ENCODE results near the gene FAM168A.

DNA sequence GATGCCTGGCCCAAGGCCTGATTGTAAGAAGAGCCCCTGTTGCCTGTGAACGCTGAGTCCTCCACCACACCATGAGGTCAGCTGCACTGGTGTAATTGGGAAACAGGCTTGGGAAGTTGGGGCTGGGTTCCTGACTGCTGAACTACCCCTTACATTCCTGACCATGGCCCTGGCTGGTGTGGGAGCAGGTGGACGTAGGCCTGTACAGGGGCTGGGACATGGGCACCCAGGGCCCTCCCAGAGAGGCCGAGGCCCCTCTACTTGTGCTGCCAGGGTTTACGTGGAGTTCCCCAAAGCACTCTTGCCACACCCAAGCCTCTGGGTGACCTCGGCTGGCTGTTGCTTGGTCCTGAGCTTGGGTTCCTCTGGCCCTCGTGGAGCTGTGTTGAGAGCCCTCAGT is 216.3 kb downstream of the FAM168A start:
- TF ChIP-seq, protein P1, sequence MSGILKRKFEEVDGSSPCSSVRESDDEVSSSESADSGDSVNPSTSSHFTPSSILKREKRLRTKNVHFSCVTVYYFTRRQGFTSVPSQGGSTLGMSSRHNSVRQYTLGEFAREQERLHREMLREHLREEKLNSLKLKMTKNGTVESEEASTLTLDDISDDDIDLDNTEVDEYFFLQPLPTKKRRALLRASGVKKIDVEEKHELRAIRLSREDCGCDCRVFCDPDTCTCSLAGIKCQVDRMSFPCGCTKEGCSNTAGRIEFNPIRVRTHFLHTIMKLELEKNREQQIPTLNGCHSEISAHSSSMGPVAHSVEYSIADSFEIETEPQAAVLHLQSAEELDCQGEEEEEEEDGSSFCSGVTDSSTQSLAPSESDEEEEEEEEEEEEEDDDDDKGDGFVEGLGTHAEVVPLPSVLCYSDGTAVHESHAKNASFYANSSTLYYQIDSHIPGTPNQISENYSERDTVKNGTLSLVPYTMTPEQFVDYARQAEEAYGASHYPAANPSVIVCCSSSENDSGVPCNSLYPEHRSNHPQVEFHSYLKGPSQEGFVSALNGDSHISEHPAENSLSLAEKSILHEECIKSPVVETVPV (CRISPR knock-in tag; IDR thresholded peaks at IDR 0.05), result no peak
- TF ChIP-seq BACH2 (CRISPR knock-in tag; IDR thresholded peaks at IDR 0.05; ENCODE audit: borderline replicate concordance), result no peak
- TF ChIP-seq ARNTL (CRISPR knock-in tag; IDR thresholded peaks at IDR 0.05; ENCODE audit: borderline replicate concordance, low read depth), result no peak
- no peak for TF ChIP-seq ZNF70 (CRISPR knock-in tag; IDR thresholded peaks at IDR 0.05)
- TF ChIP-seq ZFP3 (CRISPR knock-in tag; IDR thresholded peaks at IDR 0.05), result no peak
- no peak for TF ChIP-seq SNAI2 (CRISPR knock-in tag; IDR thresholded peaks at IDR 0.05)
- TF ChIP-seq, protein P2, sequence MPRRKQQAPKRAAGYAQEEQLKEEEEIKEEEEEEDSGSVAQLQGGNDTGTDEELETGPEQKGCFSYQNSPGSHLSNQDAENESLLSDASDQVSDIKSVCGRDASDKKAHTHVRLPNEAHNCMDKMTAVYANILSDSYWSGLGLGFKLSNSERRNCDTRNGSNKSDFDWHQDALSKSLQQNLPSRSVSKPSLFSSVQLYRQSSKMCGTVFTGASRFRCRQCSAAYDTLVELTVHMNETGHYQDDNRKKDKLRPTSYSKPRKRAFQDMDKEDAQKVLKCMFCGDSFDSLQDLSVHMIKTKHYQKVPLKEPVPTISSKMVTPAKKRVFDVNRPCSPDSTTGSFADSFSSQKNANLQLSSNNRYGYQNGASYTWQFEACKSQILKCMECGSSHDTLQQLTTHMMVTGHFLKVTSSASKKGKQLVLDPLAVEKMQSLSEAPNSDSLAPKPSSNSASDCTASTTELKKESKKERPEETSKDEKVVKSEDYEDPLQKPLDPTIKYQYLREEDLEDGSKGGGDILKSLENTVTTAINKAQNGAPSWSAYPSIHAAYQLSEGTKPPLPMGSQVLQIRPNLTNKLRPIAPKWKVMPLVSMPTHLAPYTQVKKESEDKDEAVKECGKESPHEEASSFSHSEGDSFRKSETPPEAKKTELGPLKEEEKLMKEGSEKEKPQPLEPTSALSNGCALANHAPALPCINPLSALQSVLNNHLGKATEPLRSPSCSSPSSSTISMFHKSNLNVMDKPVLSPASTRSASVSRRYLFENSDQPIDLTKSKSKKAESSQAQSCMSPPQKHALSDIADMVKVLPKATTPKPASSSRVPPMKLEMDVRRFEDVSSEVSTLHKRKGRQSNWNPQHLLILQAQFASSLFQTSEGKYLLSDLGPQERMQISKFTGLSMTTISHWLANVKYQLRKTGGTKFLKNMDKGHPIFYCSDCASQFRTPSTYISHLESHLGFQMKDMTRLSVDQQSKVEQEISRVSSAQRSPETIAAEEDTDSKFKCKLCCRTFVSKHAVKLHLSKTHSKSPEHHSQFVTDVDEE (CRISPR knock-in tag; IDR thresholded peaks at IDR 0.05), result no peak
- no peak for TF ChIP-seq CSDC2 (CRISPR knock-in tag; IDR thresholded peaks at IDR 0.05)
- no peak for TF ChIP-seq TOX (CRISPR knock-in tag; IDR thresholded peaks at IDR 0.05; ENCODE audit: borderline replicate concordance)
- TF ChIP-seq ZC3H10 (CRISPR knock-in tag; IDR thresholded peaks at IDR 0.05), result no peak
- TF ChIP-seq, protein P3, sequence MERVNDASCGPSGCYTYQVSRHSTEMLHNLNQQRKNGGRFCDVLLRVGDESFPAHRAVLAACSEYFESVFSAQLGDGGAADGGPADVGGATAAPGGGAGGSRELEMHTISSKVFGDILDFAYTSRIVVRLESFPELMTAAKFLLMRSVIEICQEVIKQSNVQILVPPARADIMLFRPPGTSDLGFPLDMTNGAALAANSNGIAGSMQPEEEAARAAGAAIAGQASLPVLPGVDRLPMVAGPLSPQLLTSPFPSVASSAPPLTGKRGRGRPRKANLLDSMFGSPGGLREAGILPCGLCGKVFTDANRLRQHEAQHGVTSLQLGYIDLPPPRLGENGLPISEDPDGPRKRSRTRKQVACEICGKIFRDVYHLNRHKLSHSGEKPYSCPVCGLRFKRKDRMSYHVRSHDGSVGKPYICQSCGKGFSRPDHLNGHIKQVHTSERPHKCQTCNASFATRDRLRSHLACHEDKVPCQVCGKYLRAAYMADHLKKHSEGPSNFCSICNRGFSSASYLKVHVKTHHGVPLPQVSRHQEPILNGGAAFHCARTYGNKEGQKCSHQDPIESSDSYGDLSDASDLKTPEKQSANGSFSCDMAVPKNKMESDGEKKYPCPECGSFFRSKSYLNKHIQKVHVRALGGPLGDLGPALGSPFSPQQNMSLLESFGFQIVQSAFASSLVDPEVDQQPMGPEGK (CRISPR knock-in tag; IDR thresholded peaks at IDR 0.05; ENCODE audit: borderline replicate concordance), result no peak
- no peak for TF ChIP-seq OSR1 (CRISPR knock-in tag; IDR thresholded peaks at IDR 0.05)
- no peak for TF ChIP-seq ZFP30 (CRISPR knock-in tag; IDR thresholded peaks at IDR 0.05)
- no peak for TF ChIP-seq ISL1 (CRISPR knock-in tag; IDR thresholded peaks at IDR 0.05)
